CD14-positive monocyte (primary cell): Measurements from ENCODE around the gene TMEM198. TPM values are rescaled to one million over a fixed set of nuclear protein-coding genes. Genes with fewer than 3 reads are reported as not detected.

Experiments
- DNase-seq, 3 donors: peaks; one replicate each; pipeline ENCODE4 v3.0.0-alpha.2; 2011 to 2022
- H2AFZ ChIP-seq: 2 replicates; pipeline ENCODE4 v1.6.0; 2012; ENCODE audit warnings: mild to moderate bottlenecking, low read depth, low read length, inconsistent platforms; ENCODE audit not compliant: insufficient read depth, poor library complexity, severe bottlenecking
- H3K27ac ChIP-seq, 2 donors: 1 replicate in 1 of 2; 2 replicates in 1 of 2; pipeline ENCODE4 v1.5.1; 2012 to 2013; ENCODE audit warnings: low read length in 2 of 2, control low read depth in 1 of 2, inconsistent platforms in 1 of 2, low read depth in 1 of 2, mild to moderate bottlenecking in 1 of 2
- H3K27me3 ChIP-seq, 2 donors: one replicate each; pipeline versions ENCODE4 v1.6.0 to v1.6.1; 2011 to 2013; ENCODE audit warnings: low read length in 2 of 2; ENCODE audit not compliant: control insufficient read depth in 2 of 2, insufficient read depth in 2 of 2
- H3K36me3 ChIP-seq, 2 donors: replicated peaks in 1 of 2; 1 replicate in 1 of 2; 2 replicates in 1 of 2; pipeline versions ENCODE4 v1.5.1 to v1.6.1; 2012 to 2013; ENCODE audit warnings: low read length in 2 of 2, control low read depth in 1 of 2, inconsistent platforms in 1 of 2, mild to moderate bottlenecking in 1 of 2; ENCODE audit not compliant: insufficient read depth in 2 of 2, control insufficient read depth in 1 of 2
- H3K4me1 ChIP-seq, 2 donors: 1 replicate in 1 of 2; 2 replicates in 1 of 2; pipeline versions ENCODE4 v1.5.1 to v1.6.1; 2012 to 2013; ENCODE audit warnings: low read length in 2 of 2, control low read depth in 1 of 2, inconsistent platforms in 1 of 2, mild to moderate bottlenecking in 1 of 2, moderate library complexity in 1 of 2; ENCODE audit not compliant: insufficient read depth in 2 of 2, control insufficient read depth in 1 of 2
- H3K4me2 ChIP-seq: replicated peaks from 2 replicates; pipeline ENCODE3; 2012; ENCODE audit warnings: low read length, moderate library complexity, mild to moderate bottlenecking; ENCODE audit not compliant: poor library complexity, severe bottlenecking; ENCODE audit errors: extremely low read depth
- H3K4me3 ChIP-seq, 3 experiments: fragments of 200-600 bp in 1 of 3; sonication (generic) in 1 of 3; replicated peaks in 1 of 3; 1 replicate in 2 of 3; 2 replicates in 1 of 3; pipeline ENCODE4 v1.5.1; 2011 to 2013; ENCODE audit warnings: low read length in 3 of 3, mild to moderate bottlenecking in 3 of 3, control low read depth in 2 of 3, low read depth in 2 of 3, inconsistent platforms in 1 of 3, moderate library complexity in 1 of 3
- H3K79me2 ChIP-seq: 2 replicates; pipeline ENCODE4 v1.6.0; 2012; ENCODE audit warnings: mild to moderate bottlenecking, control low read depth, inconsistent platforms, low read length, moderate library complexity; ENCODE audit not compliant: insufficient read depth
- H3K9ac ChIP-seq: 2 replicates; pipeline ENCODE4 v1.6.0; 2017; ENCODE audit warnings: low read length, mild to moderate bottlenecking; ENCODE audit not compliant: insufficient read depth, poor library complexity, severe bottlenecking
- H3K9me3 ChIP-seq, 2 donors: replicated peaks in 1 of 2; 1 replicate in 1 of 2; 2 replicates in 1 of 2; pipeline versions ENCODE4 v1.5.1 to v1.6.1; 2012 to 2013; ENCODE audit warnings: low read length in 2 of 2, control low read depth in 1 of 2; ENCODE audit not compliant: control insufficient read depth in 1 of 2, insufficient read depth in 1 of 2
- H4K20me1 ChIP-seq: 2 replicates; pipeline ENCODE4 v1.6.0; 2012; ENCODE audit warnings: mild to moderate bottlenecking, low read length, control low read depth, moderate library complexity; ENCODE audit not compliant: insufficient read depth
- H3K27ac Mint-ChIP-seq, 7 donors: one replicate each; pipeline ENCODE4 v1.8.0; 2020; ENCODE audit warnings: mild to moderate bottlenecking in 7 of 7, mixed read lengths in 7 of 7, moderate library complexity in 6 of 7, inconsistent platforms in 2 of 7
- H3K27me3 Mint-ChIP-seq, 3 donors: one replicate each; pipeline ENCODE4 v1.8.0; 2021 to 2022; ENCODE audit warnings: low read depth in 3 of 3, mild to moderate bottlenecking in 3 of 3, mixed read lengths in 3 of 3, moderate library complexity in 3 of 3, inconsistent platforms in 1 of 3
- H3K36me3 Mint-ChIP-seq, 2 donors: one replicate each; pipeline ENCODE4 v1.8.0; 2020; ENCODE audit warnings: mixed read lengths in 2 of 2, inconsistent platforms in 1 of 2, mild to moderate bottlenecking in 1 of 2
- H3K4me1 Mint-ChIP-seq: one replicate; pipeline ENCODE4 v1.8.0; 2020; ENCODE audit warnings: mild to moderate bottlenecking, mixed read lengths
- H3K4me3 Mint-ChIP-seq, 2 donors: one replicate each; pipeline ENCODE4 v1.8.0; 2020; ENCODE audit warnings: mild to moderate bottlenecking in 2 of 2, mixed read lengths in 2 of 2, moderate library complexity in 1 of 2
- H3K9me3 Mint-ChIP-seq, 7 donors: one replicate each; pipeline ENCODE4 v1.8.0; 2020 to 2022; ENCODE audit warnings: mixed read lengths in 7 of 7, mild to moderate bottlenecking in 6 of 7, moderate library complexity in 6 of 7, inconsistent platforms in 2 of 7
- CTCF ChIP-seq: fragments of 200-600 bp; IDR thresholded peaks from one replicate; pipeline ENCODE4 v1.8.0; 2022; ENCODE audit warnings: antibody characterized with exemption, mild to moderate bottlenecking
- WGBS: methylation state at CpG from one replicate; pipeline ENCODE4 v1.1.5; 2013; ENCODE audit warnings: missing lambda C conversion rate; ENCODE audit not compliant: insufficient coverage; 5-methylcytosine and 5-hydroxymethylcytosine counted together
- intact Hi-C, 2 donors: fragments of 100-400 bp; cut with micrococcal nuclease; formaldehyde crosslinking; loops; one replicate each; pipeline versions ENCODE4 v1.15.0 to v1.15.1; 2023
- polyA plus RNA-seq, 3 donors: library from polyadenylated mRNA; depleted of rRNA in 1 of 3; unstranded in 2 of 3; stranded (reverse) in 1 of 3; fragments of 300-500 nt in 2 of 3; fragments of >200 nt in 1 of 3; fragmentation: Illumina TruSeq in 2 of 3; gene quantifications; 1 replicate in 2 of 3; 2 replicates in 1 of 3; pipeline ENCODE4 v1.2.3, GENCODE V29; 2012 to 2021

Gene TMEM198
- polyA plus RNA-seq, 3 donors, result not detected

- no peaks in the 10 kb centered on the region for H3K79me2 ChIP-seq
- peaks cover 23 to 43% of the 10 kb centered on the region in 2 donors for H3K27me3 ChIP-seq
- peak overlapping the region in 1 of 2 donors; percentile 48 for H3K4me3 Mint-ChIP-seq
- peaks cover 6 to 15% of the 10 kb centered on the region in 2 donors for H3K9me3 ChIP-seq
- H3K9me3 Mint-ChIP-seq, result peaks cover 2 to 16% (median 12%) of the 10 kb centered on the region in 7 donors
- H3K4me2 ChIP-seq, result no peak overlapping the region
- H3K4me1 ChIP-seq, result no peaks in the 10 kb centered on the region
- no peak overlapping the region for H3K27ac ChIP-seq
- 82% methylated on average over 5 of the region's 8 CpGs for WGBS
- no peak for TF ChIP-seq CTCF
- peaks cover 6% of the 10 kb centered on the region for H4K20me1 ChIP-seq
- H3K36me3 ChIP-seq, result peaks cover 38 to 48% of the 10 kb centered on the region in 2 donors
- H3K36me3 Mint-ChIP-seq, result peaks cover 46 to 49% of the 10 kb centered on the region in 2 donors
- H3K9ac ChIP-seq, result no peak overlapping the region
- H2AFZ ChIP-seq, result no peak overlapping the region
- no peak overlapping the region for H3K27ac Mint-ChIP-seq
- intact Hi-C loops, result no loop called here
- H3K27me3 Mint-ChIP-seq, result peaks cover 34 to 49% (median 45%) of the 10 kb centered on the region in 3 donors
- no peak overlapping the region for H3K4me3 ChIP-seq
- DNase-seq, result no peak
- peaks cover 14% of the 10 kb centered on the region for H3K4me1 Mint-ChIP-seq
These were observed 36.0 kb upstream of the TMEM198 start for GRCh38 chr2:219507581-219508443.

- peaks cover 26 to 48% of the 10 kb centered on the region in 2 donors for H3K27me3 ChIP-seq
- Mint-ChIP-seq H3K27me3 (peaks cover 40 to 55% (median 50%) of the 10 kb centered on the region in 3 donors), H3K4me3 (no peak overlapping the region), H3K9me3 (peaks cover 2 to 20% (median 14%) of the 10 kb centered on the region in 7 donors), H3K36me3 (peaks cover 45% of the 10 kb centered on the region in 2 donors), H3K4me1 (peaks cover 14% of the 10 kb centered on the region), H3K27ac (no peak overlapping the region)
- no peak overlapping the region for H3K4me3 ChIP-seq
- H3K36me3 ChIP-seq, result peaks cover 37 to 42% of the 10 kb centered on the region in 2 donors
- H3K4me1 ChIP-seq, result no peaks in the 10 kb centered on the region
- H3K9ac ChIP-seq, result no peak overlapping the region
- TF ChIP-seq CTCF, result no peak
- H3K27ac ChIP-seq, result no peak overlapping the region
- no peak overlapping the region for H2AFZ ChIP-seq
- peaks cover 6 to 19% of the 10 kb centered on the region in 2 donors for H3K9me3 ChIP-seq
- no peaks in the 10 kb centered on the region for H3K79me2 ChIP-seq
- H3K4me2 ChIP-seq, result no peak overlapping the region
- no peak for DNase-seq
- H4K20me1 ChIP-seq, result peaks cover 6% of the 10 kb centered on the region
- intact Hi-C loops, result no loop called here
- 60% methylated on average over 1 of the region's 4 CpGs for WGBS
These were observed 35.4 kb upstream of the TMEM198 start for GRCh38 chr2:219508444-219508734.
